Measurements from ENCODE around the gene PROC. TPM values are rescaled to one million over a fixed set of nuclear protein-coding genes. Genes with fewer than 3 reads are reported as not detected.

The PROC gene
- total RNA-seq, 1 experiment from 2014 or later: not detected

- H3K4me2 ChIP-seq (ENCODE audit: low read length): no peak overlapping the region
- no peaks in the 10 kb centered on the region for H4K20me1 ChIP-seq (ENCODE audit: insufficient read depth)
- intact Hi-C loops (cut with micrococcal nuclease): no loop called here
- H3K4me1 ChIP-seq (ENCODE audit: control insufficient read depth in 1 of 2, insufficient read depth in 2 of 2, low read length in 2 of 2): peaks cover 0 to 9% of the 10 kb centered on the region in 2 experiments; a peak in 2 of 4 replicates
- no peaks in the 10 kb centered on the region for H3K79me2 ChIP-seq (ENCODE audit: insufficient read depth, low read length)
- no peak overlapping the region for H3K27ac ChIP-seq (ENCODE audit: low read depth, low read length)
- no peaks in the 10 kb centered on the region for H3K36me3 ChIP-seq (ENCODE audit: control insufficient read depth in 1 of 2, insufficient read depth in 2 of 2, low read length in 2 of 2)
- ATAC-seq (no peak), DNase-seq (ENCODE audit: low read depth, low spot score) (no peak)
- BruUV-seq (replicated peaks): no TSS peak
- no peak overlapping the region for H3K4me3 ChIP-seq (replicated peaks in 1 of 2; ENCODE audit: low read depth in 1 of 2, low read length in 2 of 2)
- ChIA-PET POLR2A (no interaction called here), RAD21 (ENCODE audit: low non-redundant PET in 1 of 2, low total read pairs in 2 of 2, uncharacterized antibody in 2 of 2, unreplicated experiment in 2 of 2) (no interaction called here), CTCF (no interaction called here)
- H3K9me3 ChIP-seq (ENCODE audit: control insufficient read depth in 1 of 2, insufficient read depth in 1 of 2, low read depth in 1 of 2, low read length in 2 of 2): no peaks in the 10 kb centered on the region
- no peak overlapping the region for H3K9ac ChIP-seq (ENCODE audit: low read length)
- TF ChIP-seq FOSL1 (IDR thresholded peaks at IDR 0.05; ENCODE audit: low read depth) (no peak), EZH2 (IDR thresholded peaks at IDR 0.05) (no peak), ZFX (IDR thresholded peaks at IDR 0.05) (no peak), CBX3 (IDR thresholded peaks at IDR 0.05; ENCODE audit: low read depth) (no peak), SRF (IDR thresholded peaks at IDR 0.05; ENCODE audit: low read depth) (no peak), POLR2AphosphoS5 (IDR thresholded peaks at IDR 0.05; ENCODE audit: low read depth, low read length) (no peak), SP1 (IDR thresholded peaks at IDR 0.05; ENCODE audit: low read depth) (no peak), POLR2A (IDR thresholded peaks at IDR 0.05; ENCODE audit: borderline replicate concordance, extremely low read depth, insufficient read depth, insufficient read length) (no peak), ELF1 (IDR thresholded peaks at IDR 0.05; ENCODE audit: borderline replicate concordance, low read depth) (no peak), EGR1 (IDR thresholded peaks at IDR 0.05; ENCODE audit: low read depth) (no peak), EZH2phosphoT487 (IDR thresholded peaks at IDR 0.05; ENCODE audit: borderline replicate concordance) (no peak), YY1 (IDR thresholded peaks at IDR 0.05; ENCODE audit: extremely low read depth, insufficient replicate concordance, low read depth, low read length) (no peak)
- H2AFZ ChIP-seq (ENCODE audit: low read depth, low read length, poor library complexity, severe bottlenecking): no peak overlapping the region
- H3K9me2 ChIP-seq (ENCODE audit: insufficient read depth): no peaks in the 10 kb centered on the region
- no peaks in the 10 kb centered on the region for H3K27me3 ChIP-seq (ENCODE audit: insufficient read depth, low read length)
Measured at GRCh38 chr2:127427376-127428056, 9.3 kb downstream of the PROC start.

Data from HCT116 (cell line).